Kidney capillary endothelial cell (primary cell): ENCODE results near the gene MAP3K20.

Experiments
- DNase-seq: peaks from one replicate; pipeline ENCODE4 v3.0.0-alpha.2; 2018; ENCODE audit warnings: low spot score

Gene MAP3K20

GRCh38 chr2:173051463-173052215 lies 24.0 kb upstream of the MAP3K20 start:
- DNase-seq: no peak

- no peak for DNase-seq
These were observed 22.5 kb upstream of the MAP3K20 start for GRCh38 chr2:173053043-173053699.

- DNase-seq: no peak
These were observed 21.2 kb upstream of the MAP3K20 start for GRCh38 chr2:173054466-173054865.

- DNase-seq: no peak
These were observed 18.8 kb upstream of the MAP3K20 start for GRCh38 chr2:173056705-173057364.

GRCh38 chr2:173058097-173058496 lies 17.5 kb upstream of the MAP3K20 start:
- DNase-seq: no peak

- DNase-seq: no peak
These were observed 17.0 kb upstream of the MAP3K20 start for GRCh38 chr2:173058673-173059072.

- DNase-seq: no peak
These were observed 16.4 kb upstream of the MAP3K20 start for GRCh38 chr2:173059292-173059691.

- no peak for DNase-seq
These were observed 15.6 kb upstream of the MAP3K20 start for GRCh38 chr2:173059971-173060461.

GRCh38 chr2:173062801-173063200 lies 12.8 kb upstream of the MAP3K20 start:
- no peak for DNase-seq

- peak; percentile 53 for DNase-seq
These were observed 11.4 kb upstream of the MAP3K20 start for GRCh38 chr2:173064151-173064805.

GRCh38 chr2:173066887-173067676 lies 8.6 kb upstream of the MAP3K20 start:
- no peak for DNase-seq

- DNase-seq: no peak
These were observed 428 bp upstream of the MAP3K20 start for GRCh38 chr2:173075056-173075780.

GRCh38 chr2:173076581-173077345 lies 1.1 kb downstream of the MAP3K20 start:
- peak; percentile 46 for DNase-seq

GRCh38 chr2:173077506-173078177 lies 2.0 kb downstream of the MAP3K20 start:
- DNase-seq: no peak

- no peak for DNase-seq
These were observed 3.5 kb downstream of the MAP3K20 start for GRCh38 chr2:173079141-173079540.

- DNase-seq: peak; percentile 47
These were observed 4.6 kb downstream of the MAP3K20 start for GRCh38 chr2:173079973-173080860.

- DNase-seq: no peak
These were observed 11.0 kb downstream of the MAP3K20 start for GRCh38 chr2:173086518-173087213.

GRCh38 chr2:173087214-173087581 lies 11.6 kb downstream of the MAP3K20 start:
- no peak for DNase-seq
